Neural progenitor cell (in vitro differentiated cells): Measurements from ENCODE around the gene EIF4G3.

Source experiments
- EZH2 ChIP-seq: fragments of 200-600 bp; sonication (generic); IDR thresholded peaks from 2 replicates; pipeline ENCODE4 v1.6.1; 2017; ENCODE audit warnings: antibody characterized with exemption, mild to moderate bottlenecking, moderate library complexity
- EZH2phosphoT487 ChIP-seq: fragments of 200-600 bp; sonication (generic); IDR thresholded peaks from 2 replicates; pipeline ENCODE4 v1.6.1; 2017; ENCODE audit warnings: antibody characterized with exemption
- TF ChIP-seq, protein P1 (sequence below): fragments of 200-600 bp; sonication (generic); IDR thresholded peaks from 2 replicates; pipeline ENCODE4 v1.5.1; 2017; ENCODE audit warnings: antibody characterized with exemption, mild to moderate bottlenecking

DNA sequence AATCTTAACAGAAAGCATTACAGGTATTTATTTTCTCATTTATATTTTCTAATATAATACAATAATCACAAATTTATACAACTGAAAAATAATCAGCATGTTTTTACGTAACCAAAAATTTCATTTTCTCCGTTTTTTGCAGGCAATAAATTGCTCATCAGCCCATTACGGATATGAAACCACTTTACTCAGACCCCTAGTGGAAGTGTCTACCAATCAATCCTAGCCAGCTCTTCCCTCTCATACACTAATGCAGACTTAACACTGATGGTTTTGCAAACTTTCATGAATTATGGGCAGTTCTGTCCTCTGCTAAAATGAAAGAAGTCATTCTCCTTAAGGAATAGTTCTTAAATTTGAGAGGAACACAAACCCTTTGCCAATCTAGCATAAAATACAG, 124.7 kb downstream of the EIF4G3 start:
- TF ChIP-seq, protein P1, sequence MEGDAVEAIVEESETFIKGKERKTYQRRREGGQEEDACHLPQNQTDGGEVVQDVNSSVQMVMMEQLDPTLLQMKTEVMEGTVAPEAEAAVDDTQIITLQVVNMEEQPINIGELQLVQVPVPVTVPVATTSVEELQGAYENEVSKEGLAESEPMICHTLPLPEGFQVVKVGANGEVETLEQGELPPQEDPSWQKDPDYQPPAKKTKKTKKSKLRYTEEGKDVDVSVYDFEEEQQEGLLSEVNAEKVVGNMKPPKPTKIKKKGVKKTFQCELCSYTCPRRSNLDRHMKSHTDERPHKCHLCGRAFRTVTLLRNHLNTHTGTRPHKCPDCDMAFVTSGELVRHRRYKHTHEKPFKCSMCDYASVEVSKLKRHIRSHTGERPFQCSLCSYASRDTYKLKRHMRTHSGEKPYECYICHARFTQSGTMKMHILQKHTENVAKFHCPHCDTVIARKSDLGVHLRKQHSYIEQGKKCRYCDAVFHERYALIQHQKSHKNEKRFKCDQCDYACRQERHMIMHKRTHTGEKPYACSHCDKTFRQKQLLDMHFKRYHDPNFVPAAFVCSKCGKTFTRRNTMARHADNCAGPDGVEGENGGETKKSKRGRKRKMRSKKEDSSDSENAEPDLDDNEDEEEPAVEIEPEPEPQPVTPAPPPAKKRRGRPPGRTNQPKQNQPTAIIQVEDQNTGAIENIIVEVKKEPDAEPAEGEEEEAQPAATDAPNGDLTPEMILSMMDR, result no peak
- TF ChIP-seq EZH2phosphoT487 (no peak), EZH2 (no peak)
